Urothelium cell line (cell line): ENCODE data around the gene MRPL55.
A peak's percentile ranks its signal among the peaks of the same experiment; 100 is the strongest.

Experiments used
- DNase-seq: peaks from one replicate; pipeline ENCODE4 v3.0.0; 2011; ENCODE audit warnings: low spot score, mixed read lengths
- FAIRE-seq: peaks from 2 replicates; lab custom pipeline; 2011; peaks lifted over from hg19 to GRCh38; lab: Jason Lieb, UNC

The MRPL55 gene

GRCh38 chr1:228109073-228109961 is at the start of gene MRPL55:
Gene MRPL55, minus strand, starts transcription at chr1:228109299. Its CDS starts 1,039 bp downstream, at chr1:228108260.
- peak; percentile 99 for FAIRE-seq

GRCh38 chr1:228158151-228159007 is 49.3 kb upstream of the MRPL55 start:
- FAIRE-seq (no peak), DNase-seq (no peak)

More at GRCh38 chr1:228109073-228109961, at the start of gene MRPL55:
- peak; percentile 97 for DNase-seq

- no peak for DNase-seq
- peak; percentile 30 for FAIRE-seq
These were observed 48.6 kb upstream of the MRPL55 start for GRCh38 chr1:228157729-228158126.

- DNase-seq (no peak), FAIRE-seq (no peak)
These were observed 48.0 kb upstream of the MRPL55 start for GRCh38 chr1:228156941-228157728.

- DNase-seq (no peak), FAIRE-seq (no peak)
These were observed 47.4 kb upstream of the MRPL55 start for GRCh38 chr1:228156515-228156881.

- no peak for DNase-seq
- peak; percentile 96 for FAIRE-seq
These were observed 46.8 kb upstream of the MRPL55 start for GRCh38 chr1:228155596-228156514.

- FAIRE-seq (no peak), DNase-seq (no peak)
These were observed 45.8 kb upstream of the MRPL55 start for GRCh38 chr1:228154670-228155571.

GRCh38 chr1:228154021-228154669 is 45.0 kb upstream of the MRPL55 start:
- no peak for FAIRE-seq
- no peak for DNase-seq

GRCh38 chr1:228152918-228153258 is 43.8 kb upstream of the MRPL55 start:
- DNase-seq, result no peak
- FAIRE-seq, result no peak

GRCh38 chr1:228152097-228152917 is 43.2 kb upstream of the MRPL55 start:
- no peak for FAIRE-seq
- DNase-seq, result no peak

- no peak for FAIRE-seq
These were observed 42.3 kb upstream of the MRPL55 start for GRCh38 chr1:228151180-228151925.

GRCh38 chr1:228150461-228151179 is 41.5 kb upstream of the MRPL55 start:
- FAIRE-seq, result no peak
- DNase-seq, result no peak

More at GRCh38 chr1:228151180-228151925, 42.3 kb upstream of the MRPL55 start:
- no peak for DNase-seq

- FAIRE-seq, result no peak
- DNase-seq, result no peak
These were observed 41.0 kb upstream of the MRPL55 start for GRCh38 chr1:228150120-228150460.

GRCh38 chr1:228149406-228150119 is 40.5 kb upstream of the MRPL55 start, which contains the start of gene GJC2:
Gene GJC2, plus strand, starts transcription at chr1:228149930. Its CDS starts 7,829 bp downstream, at chr1:228157759.
- DNase-seq (peak; percentile 77), FAIRE-seq (no peak)

- FAIRE-seq, result no peak
- no peak for DNase-seq
These were observed 39.9 kb upstream of the MRPL55 start for GRCh38 chr1:228148935-228149405.
